Measurements from ENCODE around the gene ZWILCH.
"Not testable (repeated sequence)": the region's sequence is repeated elsewhere in the genome, so short reads cannot be mapped to it uniquely, and the experiment has no call there.

The ZWILCH gene

DNA sequence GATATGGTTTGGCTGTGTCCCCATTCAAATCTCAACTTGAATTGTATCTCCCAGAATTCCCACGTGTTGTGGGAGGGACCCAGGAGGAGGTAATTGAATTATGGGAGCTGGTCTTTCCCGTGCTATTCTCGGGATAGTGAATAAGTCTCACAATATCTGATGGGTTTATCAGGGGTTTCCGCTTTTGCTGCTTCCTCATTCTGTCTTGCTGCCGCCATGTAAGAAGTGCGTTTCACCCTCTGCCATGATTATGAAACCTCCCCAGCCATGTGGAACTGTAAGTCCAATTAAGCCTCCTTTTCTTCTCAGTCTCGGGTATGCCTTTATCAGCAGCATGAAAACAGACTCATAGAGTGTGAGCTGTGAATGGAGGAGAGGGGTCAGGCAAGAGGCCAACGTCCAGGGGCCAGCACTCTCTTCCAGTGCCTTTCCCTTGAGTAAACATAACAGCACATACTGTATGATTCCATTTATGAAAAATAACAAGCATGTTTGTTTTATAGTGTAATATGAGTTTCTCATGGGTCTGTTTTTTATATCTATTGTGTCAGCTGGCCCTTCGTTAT lies 76.9 kb downstream of the ZWILCH start:
- no peak for TF ChIP-seq CTCF (IDR thresholded peaks at IDR 0.05; ENCODE audit: insufficient read depth, low read depth, low read length, missing control alignments)
- DNase-seq (ENCODE audit: low read depth) = no peak
- no peak overlapping the region for H3K4me3 ChIP-seq (ENCODE audit: low read depth, low read length)

DNA sequence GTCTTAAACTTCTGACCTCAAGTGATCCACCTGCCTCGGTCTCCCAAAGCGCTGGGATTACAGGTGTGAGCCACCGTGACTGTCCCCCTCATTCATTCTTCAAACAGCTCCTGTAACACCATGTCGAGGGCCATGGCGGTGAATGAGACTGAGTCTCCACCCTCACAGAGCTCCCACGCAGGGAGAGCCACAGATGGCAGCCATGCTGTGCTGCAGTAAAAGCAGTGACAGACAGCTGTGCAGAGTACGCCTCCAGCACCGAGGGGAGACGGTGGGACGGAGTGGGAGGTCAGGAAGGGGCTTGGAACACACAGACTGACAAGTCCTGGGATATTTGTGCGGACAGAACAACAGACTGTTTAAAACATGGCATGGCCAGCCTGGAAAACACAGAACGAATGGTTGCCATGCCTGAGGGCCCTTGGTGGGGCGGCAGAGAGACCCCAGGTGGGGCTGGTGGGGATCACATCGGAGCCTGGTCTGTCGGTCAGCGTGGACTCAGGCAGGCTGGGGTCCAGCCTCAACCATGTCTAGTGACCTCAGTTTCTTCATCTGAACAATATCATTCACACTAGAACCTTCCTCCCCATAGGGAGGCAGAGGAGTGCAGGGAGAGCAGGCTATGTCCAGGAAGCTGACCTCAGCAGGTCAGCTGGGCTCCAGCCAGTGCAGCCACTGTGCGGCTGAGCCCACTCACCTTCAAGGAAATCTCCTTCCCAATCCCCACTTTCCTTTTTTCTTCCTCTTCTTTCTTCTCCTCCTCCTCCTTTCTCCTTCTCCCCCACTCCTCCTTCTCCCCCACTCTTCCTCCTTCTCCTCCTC lies 81.2 kb downstream of the ZWILCH start:
- H3K4me3 ChIP-seq (ENCODE audit: low read depth, low read length) = no peak overlapping the region
- DNase-seq (ENCODE audit: low read depth) = no peak
- TF ChIP-seq CTCF (IDR thresholded peaks at IDR 0.05; ENCODE audit: insufficient read depth, low read depth, low read length, missing control alignments) = no peak

- TF ChIP-seq CTCF (IDR thresholded peaks at IDR 0.05; ENCODE audit: insufficient read depth, low read depth, low read length, missing control alignments) = no peak
- no peak overlapping the region for H3K4me3 ChIP-seq (ENCODE audit: low read depth, low read length)
- no peak for DNase-seq (ENCODE audit: low read depth)
Measured at GRCh38 chr15:66587020-66587419, 81.9 kb downstream of the ZWILCH start.

DNA sequence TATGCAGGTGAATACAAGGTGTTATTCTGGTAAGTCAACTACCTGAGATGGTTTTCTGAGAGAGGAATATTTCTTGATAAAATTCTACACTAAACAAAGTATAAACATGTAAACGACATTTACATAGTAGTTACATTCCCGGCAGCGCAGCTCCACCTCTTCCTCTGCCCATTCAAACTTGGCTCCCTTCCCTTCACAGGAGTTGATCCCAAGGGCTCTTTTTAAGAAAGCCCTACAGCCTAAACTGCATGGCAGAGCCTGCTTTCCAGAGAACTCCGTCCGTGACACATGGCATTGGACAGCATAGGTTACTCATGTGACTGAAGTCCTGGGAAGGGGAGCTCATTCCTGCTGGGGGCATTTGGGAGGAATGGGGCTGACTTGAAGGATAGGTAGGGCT lies 82.6 kb downstream of the ZWILCH start:
- DNase-seq (ENCODE audit: low read depth) = no peak
- no peak for TF ChIP-seq CTCF (IDR thresholded peaks at IDR 0.05; ENCODE audit: insufficient read depth, low read depth, low read length, missing control alignments)
- no peak overlapping the region for H3K4me3 ChIP-seq (ENCODE audit: low read depth, low read length)

GRCh38 chr15:66588537-66588936 lies 83.4 kb downstream of the ZWILCH start:
- TF ChIP-seq CTCF (IDR thresholded peaks at IDR 0.05; ENCODE audit: insufficient read depth, low read depth, low read length, missing control alignments) = no peak
- H3K4me3 ChIP-seq (ENCODE audit: low read depth, low read length) = no peak overlapping the region
- DNase-seq (ENCODE audit: low read depth) = no peak

DNA sequence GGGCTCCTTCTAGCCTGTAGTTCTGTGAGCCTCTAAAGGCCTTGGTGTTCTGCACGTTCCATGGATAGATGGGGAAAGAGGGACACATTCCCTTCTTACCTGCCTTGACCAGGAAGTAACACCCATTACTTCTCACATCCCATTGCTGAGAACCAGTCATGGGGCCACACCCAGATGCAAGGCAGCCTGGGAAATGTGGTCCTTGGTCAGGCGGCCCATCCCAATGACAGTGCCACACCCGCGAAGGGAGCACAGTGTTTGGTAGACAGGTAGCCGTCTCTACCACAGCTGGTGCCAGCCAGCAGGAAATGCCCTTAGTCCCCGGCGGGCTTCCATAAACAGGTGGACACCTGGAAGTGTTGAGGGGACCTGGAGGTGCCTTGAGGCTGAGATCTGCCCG lies 83.8 kb downstream of the ZWILCH start:
- TF ChIP-seq CTCF (IDR thresholded peaks at IDR 0.05; ENCODE audit: insufficient read depth, low read depth, low read length, missing control alignments) = no peak
- no peak overlapping the region for H3K4me3 ChIP-seq (ENCODE audit: low read depth, low read length)
- DNase-seq (ENCODE audit: low read depth) = no peak

DNA sequence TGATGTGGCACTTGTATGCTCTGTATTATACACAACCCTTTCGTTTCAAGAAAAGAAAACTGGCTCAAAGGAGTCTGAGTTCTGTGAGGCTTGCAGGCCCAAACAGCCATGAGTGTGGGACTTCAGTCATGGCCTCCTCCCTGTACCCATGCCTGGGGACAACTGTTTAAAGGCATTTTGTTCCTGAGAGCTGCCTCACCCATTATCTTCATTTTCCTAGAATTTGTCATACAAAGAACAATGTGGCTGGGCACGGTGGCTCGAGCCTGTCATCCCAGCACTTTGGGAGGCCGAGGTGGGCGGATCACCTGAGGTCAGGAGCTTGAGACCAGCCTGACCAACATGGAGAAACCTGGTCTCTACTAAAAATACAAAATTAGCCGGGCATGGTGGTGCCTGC lies 84.3 kb downstream of the ZWILCH start:
- not testable (repeated sequence) for H3K4me3 ChIP-seq (ENCODE audit: low read depth, low read length); DNase-seq (ENCODE audit: low read depth)

All from GM12865 (cell line).